H1 (cell line): ENCODE data around the gene GRIK2. TPM values are rescaled to one million over a fixed set of nuclear protein-coding genes. Genes with fewer than 3 reads are reported as not detected.

ENCODE experiments used
- CTCF ChIA-PET: fragments of 300-600 bp; sonication (Branson Sonifier 250); formaldehyde crosslinking; loops from one replicate; lab custom pipeline; 2021; ENCODE audit not compliant: partially characterized antibody; lab: Charles Lee
- POLR2A ChIA-PET: fragments of 300-600 bp; sonication (Branson Sonifier 250); formaldehyde crosslinking; loops from one replicate; lab custom pipeline; 2021; ENCODE audit warnings: inconsistent platforms; ENCODE audit not compliant: partially characterized antibody; lab: Charles Lee
- DNase-seq, 2 experiments: peaks; one replicate each; pipeline versions ENCODE4 v3.0.0 to v3.0.0-alpha.2; 2010 to 2022; ENCODE audit warnings: low spot score in 2 of 2, low read depth in 1 of 2, mixed read lengths in 1 of 2
- FAIRE-seq: peaks from 2 replicates; lab custom pipeline; 2011; peaks lifted over from hg19 to GRCh38; lab: Jason Lieb, UNC
- H2AFZ ChIP-seq: 2 replicates; pipeline ENCODE4 v1.8.1; 2012; ENCODE audit warnings: low read length, inconsistent platforms
- H2AK5ac ChIP-seq: 2 replicates; pipeline ENCODE4 v1.6.1; 2013; ENCODE audit warnings: low read depth, low read length
- H2BK120ac ChIP-seq: replicated peaks from 2 replicates; pipeline ENCODE3; 2013; ENCODE audit warnings: low read depth, low read length, inconsistent platforms
- H2BK12ac ChIP-seq: 2 replicates; pipeline ENCODE4 v1.6.1; 2013; ENCODE audit warnings: low read depth, low read length
- H2BK15ac ChIP-seq: 2 replicates; pipeline ENCODE4 v1.6.1; 2013; ENCODE audit warnings: low read length
- H2BK20ac ChIP-seq: 2 replicates; pipeline ENCODE4 v1.6.1; 2013; ENCODE audit warnings: low read length
- H2BK5ac ChIP-seq: 2 replicates; pipeline ENCODE4 v1.6.1; 2013; ENCODE audit warnings: low read depth, low read length
- H3K14ac ChIP-seq: 2 replicates; pipeline ENCODE4 v1.6.1; 2013; ENCODE audit warnings: inconsistent platforms; ENCODE audit not compliant: insufficient read length
- H3K18ac ChIP-seq: 2 replicates; pipeline ENCODE4 v1.6.1; 2013; ENCODE audit warnings: low read length; ENCODE audit errors: extremely low read depth
- H3K23ac ChIP-seq: 2 replicates; pipeline ENCODE4 v1.6.1; 2013; ENCODE audit warnings: inconsistent platforms; ENCODE audit not compliant: insufficient read length
- H3K23me2 ChIP-seq: 2 replicates; pipeline ENCODE4 v1.6.1; 2013; ENCODE audit warnings: low read depth, low read length
- H3K27ac ChIP-seq: 2 replicates; pipeline ENCODE4 v1.6.1; 2011; ENCODE audit warnings: low read depth, low read length, inconsistent platforms
- H3K27me3 ChIP-seq, 4 experiments: replicated peaks in 1 of 4; 1 replicate in 1 of 4; 2 replicates in 3 of 4; pipeline versions ENCODE4 v1.6.1 to v1.8.1; 2011 to 2013; ENCODE audit warnings: low read length in 3 of 4, mild to moderate bottlenecking in 3 of 4, inconsistent platforms in 2 of 4, mixed read lengths in 2 of 4, moderate library complexity in 1 of 4; ENCODE audit not compliant: control insufficient read depth in 3 of 4, insufficient read depth in 3 of 4; ENCODE audit errors: extremely low read depth in 1 of 4
- H3K36me3 ChIP-seq, 4 experiments: 2 replicates each; pipeline versions ENCODE4 v1.6.1 to v1.8.1; 2011 to 2013; ENCODE audit warnings: mild to moderate bottlenecking in 4 of 4, low read length in 3 of 4, moderate library complexity in 2 of 4, control low read depth in 1 of 4, inconsistent platforms in 1 of 4; ENCODE audit not compliant: insufficient read depth in 4 of 4, control insufficient read depth in 2 of 4
- H3K4ac ChIP-seq: replicated peaks from 2 replicates; pipeline ENCODE3; 2013; ENCODE audit warnings: low read length, low read depth, mixed read lengths, inconsistent platforms; ENCODE audit not compliant: insufficient read length
- H3K4me1 ChIP-seq, 4 experiments: replicated peaks in 1 of 4; 1 replicate in 1 of 4; 2 replicates in 3 of 4; pipeline versions ENCODE4 v1.6.1 to v1.8.1; 2011 to 2013; ENCODE audit warnings: low read length in 3 of 4, inconsistent platforms in 2 of 4, mixed read lengths in 1 of 4; ENCODE audit not compliant: insufficient read depth in 4 of 4, control insufficient read depth in 3 of 4
- H3K4me2 ChIP-seq, 2 experiments: 2 replicates each; pipeline versions ENCODE4 v1.6.1 to v1.8.1; 2011 to 2013; ENCODE audit warnings: low read depth in 2 of 2, low read length in 2 of 2, control low read depth in 1 of 2, inconsistent platforms in 1 of 2, mild to moderate bottlenecking in 1 of 2; ENCODE audit not compliant: insufficient read depth in 1 of 2
- H3K4me3 ChIP-seq, 4 experiments: fragments of 200-600, 300-600 bp in 1 of 4; sonication (generic), shearing (Covaris generic), sonication (Bioruptor Twin) in 1 of 4; 2 replicates each; pipeline versions ENCODE4 v1.5.1 to v1.8.1; 2011 to 2016; ENCODE audit warnings: low read length in 4 of 4, low read depth in 3 of 4, control low read depth in 2 of 4, inconsistent platforms in 2 of 4, mild to moderate bottlenecking in 2 of 4, mixed read lengths in 1 of 4, moderate library complexity in 1 of 4; ENCODE audit not compliant: insufficient read depth in 2 of 4; ENCODE audit errors: extremely low read depth in 1 of 4
- H3K56ac ChIP-seq: replicated peaks from 2 replicates; pipeline ENCODE3; 2013; ENCODE audit warnings: low read depth, mild to moderate bottlenecking, mixed read lengths, low read length, inconsistent platforms; ENCODE audit not compliant: insufficient read length
- H3K79me1 ChIP-seq: 2 replicates; pipeline ENCODE4 v1.6.1; 2013; ENCODE audit warnings: low read depth, low read length, control low read depth
- H3K79me2 ChIP-seq, 2 experiments: 2 replicates each; pipeline versions ENCODE4 v1.6.1 to v1.8.1; 2012 to 2013; ENCODE audit warnings: low read length in 2 of 2, mild to moderate bottlenecking in 2 of 2, inconsistent platforms in 1 of 2; ENCODE audit not compliant: insufficient read depth in 2 of 2, control insufficient read depth in 1 of 2
- H3K9ac ChIP-seq, 4 experiments: replicated peaks in 1 of 4; 1 replicate in 1 of 4; 2 replicates in 3 of 4; pipeline versions ENCODE4 v1.6.1 to v1.8.1; 2011 to 2013; ENCODE audit warnings: low read depth in 3 of 4, low read length in 3 of 4, control low read depth in 2 of 4, mild to moderate bottlenecking in 2 of 4, moderate library complexity in 2 of 4, inconsistent platforms in 1 of 4; ENCODE audit errors: extremely low read depth in 1 of 4
- H3K9me3 ChIP-seq, 2 experiments: 2 replicates each; pipeline versions ENCODE4 v1.6.1 to v1.8.1; 2012 to 2013; ENCODE audit warnings: mild to moderate bottlenecking in 2 of 2, moderate library complexity in 2 of 2, control low read depth in 1 of 2, inconsistent platforms in 1 of 2, low read depth in 1 of 2, low read length in 1 of 2, mixed read lengths in 1 of 2; ENCODE audit not compliant: insufficient read depth in 2 of 2
- H4K20me1 ChIP-seq, 2 experiments: replicated peaks in 1 of 2; 2 replicates each; pipeline versions ENCODE3 to v1.8.1; 2011 to 2013; ENCODE audit warnings: inconsistent platforms in 2 of 2, low read length in 2 of 2, mild to moderate bottlenecking in 1 of 2; ENCODE audit not compliant: insufficient read depth in 2 of 2, control insufficient read depth in 1 of 2
- H4K5ac ChIP-seq: 2 replicates; pipeline ENCODE4 v1.6.1; 2013; ENCODE audit warnings: low read length, low read depth, mixed read lengths, inconsistent platforms; ENCODE audit not compliant: insufficient read length
- H4K8ac ChIP-seq: 2 replicates; pipeline ENCODE4 v1.8.0; 2013; ENCODE audit warnings: mild to moderate bottlenecking, moderate library complexity, low read length, inconsistent platforms; ENCODE audit not compliant: insufficient read depth; ENCODE audit errors: extremely low read depth
- H4K91ac ChIP-seq: replicated peaks from 2 replicates; pipeline ENCODE3; 2013; ENCODE audit warnings: low read length, mixed read lengths, inconsistent platforms; ENCODE audit not compliant: insufficient read length
- ATF2 ChIP-seq: IDR thresholded peaks from 2 replicates; pipeline ENCODE4 v1.6.1; 2012; ENCODE audit warnings: low read length, inconsistent platforms
- CHD2 ChIP-seq: IDR thresholded peaks from 2 replicates; pipeline ENCODE4 v1.6.1; 2012; ENCODE audit warnings: low read length, improper control_type of control experiment
- EGR1 ChIP-seq: IDR thresholded peaks from 2 replicates; pipeline ENCODE4 v1.6.1; 2011; ENCODE audit warnings: low read depth, low read length, borderline replicate concordance
- GABPA ChIP-seq: IDR thresholded peaks from 2 replicates; pipeline ENCODE4 v1.6.1; 2011; ENCODE audit warnings: mild to moderate bottlenecking, low read length, moderate library complexity, borderline replicate concordance; ENCODE audit not compliant: insufficient read depth
- MAX ChIP-seq: IDR thresholded peaks from 2 replicates; pipeline ENCODE4 v1.6.1; 2012; ENCODE audit warnings: inconsistent platforms
- NANOG ChIP-seq: IDR thresholded peaks from 2 replicates; pipeline ENCODE4 v1.6.1; 2011; ENCODE audit warnings: low read length, low read depth, mild to moderate bottlenecking, inconsistent platforms; ENCODE audit not compliant: insufficient read depth, poor library complexity, severe bottlenecking
- SAP30 ChIP-seq: fragments of 300-600 bp; sonication (generic); IDR thresholded peaks from 2 replicates; pipeline ENCODE4 v1.7.1; 2012; ENCODE audit warnings: low read length, moderate library complexity, mild to moderate bottlenecking, inconsistent platforms; ENCODE audit not compliant: insufficient read depth, insufficient replicate concordance
- SP1 ChIP-seq: IDR thresholded peaks from 2 replicates; pipeline ENCODE4 v1.6.1; 2011; ENCODE audit warnings: low read depth, low read length
- TAF1 ChIP-seq: IDR thresholded peaks from 2 replicates; pipeline ENCODE4 v1.6.1; 2011; ENCODE audit warnings: mild to moderate bottlenecking, low read depth, low read length
- TAF7 ChIP-seq: optimal IDR thresholded peaks from 2 replicates; pipeline ENCODE3; 2011; ENCODE audit warnings: low read depth, mild to moderate bottlenecking, inconsistent platforms, low read length, moderate library complexity, borderline replicate concordance
- YY1 ChIP-seq: IDR thresholded peaks from 2 replicates; pipeline ENCODE4 v1.6.1; 2011; ENCODE audit warnings: low read depth, mild to moderate bottlenecking, low read length
- ZNF274 ChIP-seq: IDR thresholded peaks from 2 replicates; pipeline ENCODE4 v1.7.0; 2012; ENCODE audit warnings: low read length, borderline replicate concordance; ENCODE audit errors: extremely low read depth
- WGBS, 2 experiments: shearing (Covaris generic) in 1 of 2; methylation state at CpG; one replicate each; pipeline versions ENCODE4 v1.1.6 to v1.1.7; 2013 to 2015; ENCODE audit warnings: low lambda C conversion rate in 2 of 2, mixed read lengths in 2 of 2, inconsistent platforms in 1 of 2, low coverage in 1 of 2, missing lambda C conversion rate in 1 of 2; ENCODE audit not compliant: insufficient replicate concordance in 2 of 2, insufficient coverage in 1 of 2, insufficient read length in 1 of 2; ENCODE audit errors: extremely low coverage in 1 of 2, missing lambda C conversion rate in 1 of 2; 5-methylcytosine and 5-hydroxymethylcytosine counted together
- polyA plus RNA-seq, 7 experiments: library from polyadenylated mRNA; depleted of rRNA in 3 of 7; stranded (reverse) in 5 of 7; unstranded in 2 of 7; fragments of >200 nt in 5 of 7; fragments of 200-250 nt in 2 of 7; gene quantifications; 1 replicate in 5 of 7; 2 replicates in 1 of 7; 4 replicates in 1 of 7; pipeline versions ENCODE4 v1.2.1 to v1.2.3, GENCODE V29; 2011 to 2013; ENCODE audit warnings: missing spikeins in 2 of 7, mixed read lengths in 2 of 7
- total RNA-seq: library from RNA; stranded (reverse); fragmentation: NEBNext Ultra II Directional; extraction: Animal tissue kit (Norgen Biotek cat#: 25700); gene quantifications from 2 replicates; pipeline ENCODE4 v1.2.1, GENCODE V29; 2021

Gene GRIK2
- total and polyA plus RNA-seq, 2 of the 8 experiments (the other 6 are each of a cell fraction or from before 2014, with no cell fraction given) = 1.8 to 2.2 TPM

GRCh38 chr6:101776919-101777350, 383.4 kb downstream of the GRIK2 start:
- H2BK12ac ChIP-seq = peak overlapping the region; percentile 92; the same call in 1 of the 2 replicates
- no peak overlapping the region for H3K4me3 ChIP-seq
- H2AK5ac ChIP-seq = no peak overlapping the region; the same call in 1 of the 2 replicates
- no peak overlapping the region for H3K18ac ChIP-seq
- ChIA-PET CTCF (no interaction called here), POLR2A (no interaction called here)
- no peaks in the 10 kb centered on the region for H3K36me3 ChIP-seq
- H4K20me1 ChIP-seq = no peaks in the 10 kb centered on the region
- no peaks in the 10 kb centered on the region for H3K27me3 ChIP-seq
- no peaks in the 10 kb centered on the region; the same call in 1 of the 2 replicates for H3K23me2 ChIP-seq
- H3K23ac ChIP-seq = no peak overlapping the region
- H4K91ac ChIP-seq = no peak overlapping the region
- peak overlapping the region; percentile 22; the same call in 1 of the 2 replicates for H2AFZ ChIP-seq
- H2BK20ac ChIP-seq = peak overlapping the region; percentile 83; the same call in 1 of the 2 replicates
- no peaks in the 10 kb centered on the region for H3K9me3 ChIP-seq
- H2BK5ac ChIP-seq = no peak overlapping the region; the same call in 1 of the 2 replicates
- H4K5ac ChIP-seq = no peak overlapping the region
- no peaks in the 10 kb centered on the region for H3K79me2 ChIP-seq
- peak overlapping the region; percentile 21 to 32; a peak in 2 of 4 replicates for H3K4me2 ChIP-seq
- H3K56ac ChIP-seq = no peak overlapping the region
- FAIRE-seq = no peak
- H2BK120ac ChIP-seq = peak overlapping the region; percentile 38
- H2BK15ac ChIP-seq = 0 out of 2 replicates have a peak overlapping the region, but pooled peaks have one; percentile 34
- WGBS, 2 experiments = 83% methylated on average over 7 of the region's 7 CpGs; no CpG with 5 or more reads in 1 of the 2 experiments
- peaks cover 0 to 9% (median 5%) of the 10 kb centered on the region in 4 experiments; a peak in 6 of 7 replicates for H3K4me1 ChIP-seq
- no peaks in the 10 kb centered on the region for H3K79me1 ChIP-seq
- no peak for DNase-seq
- no peak overlapping the region for H3K14ac ChIP-seq
- H3K4ac ChIP-seq = no peak overlapping the region
- no peak overlapping the region for H4K8ac ChIP-seq
- no peak overlapping the region; a peak in 1 of 7 replicates for H3K9ac ChIP-seq
- H3K27ac ChIP-seq = no peak overlapping the region
- TF ChIP-seq YY1 (no peak), SAP30 (no peak), TAF7 (no peak), TAF1 (no peak), ATF2 (no peak), GABPA (no peak), NANOG (no peak), EGR1 (no peak), MAX (no peak), ZNF274 (no peak), SP1 (no peak), CHD2 (no peak)
